Effector CD8-positive, alpha-beta T cell (primary cell): ENCODE measurements around the gene TBPL1.
"Not testable (repeated sequence)": the region's sequence is repeated elsewhere in the genome, so short reads cannot be mapped to it uniquely, and the experiment has no call there.

Source experiments
- DNase-seq: peaks from one replicate; lab custom pipeline; 2025; lab: John Stamatoyannopoulos, UW
- total RNA-seq, 4 experiments: gene quantifications; one replicate each; lab custom pipeline; 2026; lab: John Stamatoyannopoulos, UW

Gene TBPL1
- total RNA-seq, result 21.3 to 33.6 (median 28.8) reads per million in 4 experiments

- peak; percentile 89 for DNase-seq
Observed at GRCh38 chr6:133952815-133953633, at the start of gene TBPL1. TBPL1 (plus strand) TSS chr6:133953224; CDS start chr6:133980126, 26,902 bp downstream.

GRCh38 chr6:133903855-133904254, 49.2 kb upstream of the TBPL1 start:
- DNase-seq, result no peak

- DNase-seq, result no peak
Observed at GRCh38 chr6:133906050-133906449, 47.0 kb upstream of the TBPL1 start.

GRCh38 chr6:133916650-133917151, 36.3 kb upstream of the TBPL1 start:
- DNase-seq, result peak; percentile 45

- DNase-seq, result no peak
Observed at GRCh38 chr6:133917781-133918180, 35.2 kb upstream of the TBPL1 start.

- DNase-seq, result no peak
Observed at GRCh38 chr6:133918208-133918930, 34.7 kb upstream of the TBPL1 start.

GRCh38 chr6:133919362-133919761, 33.7 kb upstream of the TBPL1 start:
- no peak for DNase-seq

- peak; percentile 41 for DNase-seq
Observed at GRCh38 chr6:133921249-133921859, 31.7 kb upstream of the TBPL1 start.

GRCh38 chr6:133923938-133924593, 29.0 kb upstream of the TBPL1 start:
- peak; percentile 13 for DNase-seq

- not testable (repeated sequence) for DNase-seq
Observed at GRCh38 chr6:133931221-133931620, 21.8 kb upstream of the TBPL1 start.

- DNase-seq, result not testable (repeated sequence)
Observed at GRCh38 chr6:133936352-133936751, 16.7 kb upstream of the TBPL1 start.

GRCh38 chr6:133937909-133938308, 15.1 kb upstream of the TBPL1 start:
- no peak for DNase-seq

- no peak for DNase-seq
Observed at GRCh38 chr6:133938533-133938932, 14.5 kb upstream of the TBPL1 start.

- no peak for DNase-seq
Observed at GRCh38 chr6:133939778-133940667, 13.0 kb upstream of the TBPL1 start.

- no peak for DNase-seq
Observed at GRCh38 chr6:133945158-133945557, 7.9 kb upstream of the TBPL1 start.

GRCh38 chr6:133947302-133947900, 5.6 kb upstream of the TBPL1 start:
- no peak for DNase-seq

GRCh38 chr6:133948472-133948871, 4.6 kb upstream of the TBPL1 start:
- no peak for DNase-seq

- DNase-seq, result no peak
Observed at GRCh38 chr6:133951227-133951626, 1.8 kb upstream of the TBPL1 start.

GRCh38 chr6:133951881-133952814, 876 bp upstream of the TBPL1 start:
- DNase-seq, result peak; percentile 30
